Uterus (tissue), 2 donors: ENCODE measurements around the gene CR1L.

Experiments used
- POLR2A ChIP-seq, 2 donors: fragments of 450-650 bp; IDR thresholded peaks; one replicate each; pipeline ENCODE4 v1.6.1; 2016; ENCODE audit warnings: antibody characterized with exemption in 2 of 2, mild to moderate bottlenecking in 1 of 2, moderate library complexity in 1 of 2
- TF ChIP-seq, protein P1 (sequence below), 4 experiments: fragments of 200-600 bp in 2 of 4; fragments of 450-650 bp in 2 of 4; sonication (generic) in 2 of 4; IDR thresholded peaks; one replicate each; pipeline ENCODE4 v1.5.1; 2016 to 2019; ENCODE audit warnings: antibody characterized with exemption in 4 of 4, mild to moderate bottlenecking in 2 of 4, moderate library complexity in 1 of 4

- TF ChIP-seq, protein P1, sequence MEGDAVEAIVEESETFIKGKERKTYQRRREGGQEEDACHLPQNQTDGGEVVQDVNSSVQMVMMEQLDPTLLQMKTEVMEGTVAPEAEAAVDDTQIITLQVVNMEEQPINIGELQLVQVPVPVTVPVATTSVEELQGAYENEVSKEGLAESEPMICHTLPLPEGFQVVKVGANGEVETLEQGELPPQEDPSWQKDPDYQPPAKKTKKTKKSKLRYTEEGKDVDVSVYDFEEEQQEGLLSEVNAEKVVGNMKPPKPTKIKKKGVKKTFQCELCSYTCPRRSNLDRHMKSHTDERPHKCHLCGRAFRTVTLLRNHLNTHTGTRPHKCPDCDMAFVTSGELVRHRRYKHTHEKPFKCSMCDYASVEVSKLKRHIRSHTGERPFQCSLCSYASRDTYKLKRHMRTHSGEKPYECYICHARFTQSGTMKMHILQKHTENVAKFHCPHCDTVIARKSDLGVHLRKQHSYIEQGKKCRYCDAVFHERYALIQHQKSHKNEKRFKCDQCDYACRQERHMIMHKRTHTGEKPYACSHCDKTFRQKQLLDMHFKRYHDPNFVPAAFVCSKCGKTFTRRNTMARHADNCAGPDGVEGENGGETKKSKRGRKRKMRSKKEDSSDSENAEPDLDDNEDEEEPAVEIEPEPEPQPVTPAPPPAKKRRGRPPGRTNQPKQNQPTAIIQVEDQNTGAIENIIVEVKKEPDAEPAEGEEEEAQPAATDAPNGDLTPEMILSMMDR (IDR thresholded peaks at IDR 0.05), result no peak
- no peak for TF ChIP-seq POLR2A (IDR thresholded peaks at IDR 0.05)
Observed at GRCh38 chr1:207647671-207648333, 2.9 kb downstream of the CR1L start.
